ENCODE measurements around the gene CNP.

GRCh38 chr17:41948762-41949460, 17.7 kb upstream of the CNP start:
- no peak for TF ChIP-seq CTCF (IDR thresholded peaks at IDR 0.05 in 2 of 3, conservative IDR thresholded peaks at IDR 0.05 in 1 of 3; ENCODE audit: control insufficient read depth in 2 of 3, extremely low read depth in 1 of 3, insufficient read depth in 1 of 3, low read depth in 3 of 3, low read length in 3 of 3)
- TF ChIP-seq E2F4 (IDR thresholded peaks at IDR 0.05; ENCODE audit: low read depth, low read length): no peak
- no peak for TF ChIP-seq CREB1 (IDR thresholded peaks at IDR 0.05; ENCODE audit: low read depth)
- TF ChIP-seq MYC (IDR thresholded peaks at IDR 0.05; ENCODE audit: insufficient read depth, insufficient read length, insufficient replicate concordance, low read length, severe bottlenecking): no peak
- TF ChIP-seq NBN (IDR thresholded peaks at IDR 0.05): no peak
- TF ChIP-seq NRF1 (conservative IDR thresholded peaks at IDR 0.05; ENCODE audit: low read depth, low read length): no peak
- TF ChIP-seq GABPA (IDR thresholded peaks at IDR 0.05; ENCODE audit: low read depth): no peak
